SK-N-MC (cell line): ENCODE data around the gene PDE7B.

Experiments
- EZH2 ChIP-seq: fragments of 200-600 bp; sonication (generic); IDR thresholded peaks from one replicate; pipeline ENCODE4 v1.6.1; 2017; ENCODE audit warnings: antibody characterized with exemption
- FOXP2 ChIP-seq: optimal IDR thresholded peaks from 2 replicates; pipeline ENCODE3; 2011; ENCODE audit warnings: mild to moderate bottlenecking, moderate library complexity; ENCODE audit not compliant: insufficient read depth; ENCODE audit errors: extremely low read length, control extremely low read depth
- POLR2AphosphoS5 ChIP-seq: IDR thresholded peaks from 2 replicates; pipeline ENCODE4 v1.6.1; 2012; ENCODE audit warnings: mild to moderate bottlenecking, low read depth, low read length, borderline replicate concordance

- no peak for TF ChIP-seq EZH2
- no peak for TF ChIP-seq POLR2AphosphoS5
- no peak for TF ChIP-seq FOXP2
Observed at GRCh38 chr6:136037876-136038460, 186.5 kb downstream of the PDE7B start.
